HepG2 (cell line): ENCODE measurements around the gene TBC1D16.

ENCODE experiments used
- ARNT ChIP-seq: fragments of 450-650 bp; IDR thresholded peaks from 2 replicates; pipeline ENCODE4 v1.6.1; 2017
- CTCF ChIP-seq: sonication (generic); formaldehyde crosslinking; IDR thresholded peaks from 2 replicates; pipeline ENCODE4 v1.5.0; 2020; ENCODE audit warnings: mild to moderate bottlenecking, missing genetic modification reagents, moderate library complexity
- JUN ChIP-seq: sonication (generic); formaldehyde crosslinking; IDR thresholded peaks from 2 replicates; pipeline ENCODE4 v1.4.0; 2020; ENCODE audit warnings: mild to moderate bottlenecking, missing genetic modification reagents
- ZNF136 ChIP-seq: sonication (generic); formaldehyde crosslinking; IDR thresholded peaks from 2 replicates; pipeline ENCODE4 v1.8.1; 2022; ENCODE audit warnings: low read depth, mild to moderate bottlenecking, moderate library complexity, missing genetic modification reagents
- TF ChIP-seq, protein P1 (sequence below): sonication (generic); formaldehyde crosslinking; IDR thresholded peaks from 2 replicates; pipeline ENCODE4 v1.4.0; 2020; ENCODE audit warnings: mild to moderate bottlenecking, missing genetic modification reagents

DNA sequence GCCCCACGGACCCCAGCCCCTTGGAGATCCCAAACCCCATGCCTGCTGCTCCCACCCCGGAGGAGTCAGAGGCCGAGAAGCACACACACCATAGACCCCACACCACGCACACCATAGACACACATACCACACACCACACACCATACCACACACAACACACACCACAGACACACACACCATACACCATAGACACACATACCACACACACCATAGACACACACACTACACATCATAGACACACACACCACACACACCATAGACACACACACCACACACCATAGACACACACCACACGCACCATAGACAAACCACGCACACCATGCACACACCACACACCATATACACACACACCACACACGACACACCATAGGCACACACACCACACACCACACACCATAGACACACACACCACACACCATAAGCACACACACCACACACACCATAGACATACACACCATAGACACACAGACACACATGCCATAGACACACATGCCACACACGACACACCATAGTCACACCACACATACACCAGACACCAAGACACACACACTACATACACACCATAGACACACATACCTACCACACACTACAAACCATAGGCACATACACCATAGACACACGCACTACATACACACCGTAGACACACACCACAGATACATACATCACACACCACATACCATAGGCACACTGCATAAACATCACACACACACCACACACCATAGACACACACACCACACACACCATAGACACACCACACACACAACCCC is 11.3 kb downstream of the TBC1D16 start:
- TF ChIP-seq, protein P1, sequence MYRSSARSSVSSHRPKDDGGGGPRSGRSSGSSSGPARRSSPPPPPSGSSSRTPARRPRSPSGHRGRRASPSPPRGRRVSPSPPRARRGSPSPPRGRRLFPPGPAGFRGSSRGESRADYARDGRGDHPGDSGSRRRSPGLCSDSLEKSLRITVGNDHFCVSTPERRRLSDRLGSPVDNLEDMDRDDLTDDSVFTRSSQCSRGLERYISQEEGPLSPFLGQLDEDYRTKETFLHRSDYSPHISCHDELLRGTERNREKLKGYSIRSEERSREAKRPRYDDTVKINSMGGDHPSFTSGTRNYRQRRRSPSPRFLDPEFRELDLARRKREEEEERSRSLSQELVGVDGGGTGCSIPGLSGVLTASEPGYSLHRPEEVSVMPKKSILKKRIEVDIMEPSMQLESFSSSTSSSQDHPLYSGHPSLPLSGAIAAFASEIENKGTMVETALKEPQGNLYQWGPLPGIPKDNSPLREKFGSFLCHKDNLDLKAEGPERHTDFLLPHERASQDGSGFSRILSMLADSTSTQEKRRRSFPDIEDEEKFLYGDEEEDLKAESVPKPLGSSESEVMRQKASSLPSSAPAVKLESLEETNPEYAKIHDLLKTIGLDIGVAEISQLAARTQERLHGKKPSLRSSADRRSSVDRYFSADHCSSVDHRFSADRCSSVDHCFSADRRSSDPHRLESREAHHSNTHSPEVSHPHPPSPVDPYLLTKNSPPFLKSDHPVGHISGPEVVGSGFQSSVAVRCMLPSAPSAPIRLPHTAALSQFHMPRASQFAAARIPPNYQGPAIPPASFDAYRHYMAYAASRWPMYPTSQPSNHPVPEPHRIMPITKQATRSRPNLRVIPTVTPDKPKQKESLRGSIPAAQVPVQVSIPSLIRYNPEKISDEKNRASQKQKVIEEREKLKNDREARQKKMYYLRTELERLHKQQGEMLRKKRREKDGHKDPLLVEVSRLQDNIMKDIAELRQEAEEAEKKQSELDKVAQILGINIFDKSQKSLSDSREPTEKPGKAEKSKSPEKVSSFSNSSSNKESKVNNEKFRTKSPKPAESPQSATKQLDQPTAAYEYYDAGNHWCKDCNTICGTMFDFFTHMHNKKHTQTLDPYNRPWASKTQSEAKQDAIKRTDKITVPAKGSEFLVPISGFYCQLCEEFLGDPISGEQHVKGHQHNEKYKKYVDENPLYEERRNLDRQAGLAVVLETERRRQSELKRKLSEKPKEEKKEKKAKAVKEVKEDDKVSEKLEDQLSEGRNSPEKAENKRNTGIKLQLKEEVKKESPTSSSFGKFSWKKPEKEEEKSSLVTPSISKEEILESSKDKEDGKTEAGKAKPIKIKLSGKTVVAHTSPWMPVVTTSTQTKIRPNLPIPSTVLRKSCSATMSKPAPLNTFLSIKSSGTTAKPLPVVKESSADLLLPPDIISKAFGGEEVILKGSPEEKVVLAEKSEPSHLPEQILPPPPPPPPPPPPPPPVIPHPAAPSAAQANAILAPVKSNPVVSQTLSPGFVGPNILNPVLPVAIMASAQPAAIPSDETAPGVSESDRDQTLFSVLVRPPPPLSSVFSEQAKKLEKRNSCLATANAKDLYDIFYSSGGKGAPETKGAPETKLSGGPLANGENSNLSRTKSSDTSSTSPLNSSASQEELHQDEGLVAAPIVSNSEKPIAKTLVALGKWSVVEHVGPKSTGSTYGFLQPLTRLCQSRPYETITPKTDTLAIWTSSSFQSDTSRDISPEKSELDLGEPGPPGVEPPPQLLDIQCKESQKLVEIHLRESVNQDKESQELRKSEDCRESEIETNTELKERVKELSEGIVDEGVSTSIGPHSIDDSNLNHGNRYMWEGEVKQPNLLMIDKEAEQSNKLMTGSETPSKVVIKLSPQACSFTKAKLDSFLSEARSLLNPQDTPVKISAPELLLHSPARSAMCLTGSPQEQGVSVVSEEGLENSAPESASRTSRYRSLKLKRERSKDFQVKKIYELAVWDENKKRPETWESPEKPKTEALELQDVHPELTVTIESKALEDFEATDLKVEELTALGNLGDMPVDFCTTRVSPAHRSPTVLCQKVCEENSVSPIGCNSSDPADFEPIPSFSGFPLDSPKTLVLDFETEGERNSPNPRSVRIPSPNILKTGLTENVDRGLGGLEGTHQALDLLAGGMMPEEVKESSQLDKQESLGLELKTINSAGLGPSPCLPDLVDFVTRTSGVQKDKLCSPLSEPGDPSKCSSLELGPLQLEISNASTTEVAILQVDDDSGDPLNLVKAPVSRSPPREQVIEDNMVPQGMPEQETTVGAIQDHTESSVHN (CRISPR knock-in tag): no peak; the same call in 1 of the 2 replicates
- TF ChIP-seq JUN (CRISPR knock-in tag) (no peak; the same call in 1 of the 2 replicates), ZNF136 (CRISPR knock-in tag) (no peak), ARNT (no peak), CTCF (no peak)
